NCI-H1417 treated with DMSO at 0.1 percent for 48 hours (cell line): ENCODE measurements around the gene ENGASE.

Source experiments
- DNase-seq: peaks from one replicate; lab custom pipeline; 2025; lab: John Stamatoyannopoulos, UW

ENGASE gene

DNA sequence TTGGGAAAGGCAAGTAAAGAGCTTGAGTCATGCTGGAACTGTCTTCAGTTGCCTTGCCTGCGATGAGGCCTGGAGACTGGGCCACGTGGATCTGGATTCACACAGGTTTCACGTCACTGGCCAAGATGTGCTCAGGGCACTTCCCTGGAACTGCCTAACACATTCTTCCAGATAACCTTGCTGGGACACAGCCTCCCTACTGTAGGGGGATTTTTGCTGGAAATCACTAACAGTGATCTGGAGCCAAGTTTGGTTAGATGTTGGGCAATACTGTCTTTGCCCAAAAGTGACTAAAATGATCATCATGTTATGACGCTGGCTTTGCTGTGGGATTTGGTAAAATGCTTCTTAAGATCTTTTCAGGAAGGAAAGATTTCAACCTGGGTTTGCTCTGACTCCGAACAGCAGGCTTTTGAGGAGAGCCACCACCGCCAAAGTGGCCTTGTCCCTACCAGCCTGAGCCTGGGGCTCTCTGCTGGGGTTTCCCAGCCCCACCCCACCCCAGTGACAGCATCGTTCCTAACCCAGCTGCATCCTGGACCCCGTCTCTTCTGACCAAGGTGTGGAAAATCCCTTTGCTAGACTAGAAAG, 36.0 kb upstream of the ENGASE start:
- DNase-seq: no peak

- DNase-seq: no peak
Observed at GRCh38 chr17:79039171-79039570, 35.5 kb upstream of the ENGASE start.

DNA sequence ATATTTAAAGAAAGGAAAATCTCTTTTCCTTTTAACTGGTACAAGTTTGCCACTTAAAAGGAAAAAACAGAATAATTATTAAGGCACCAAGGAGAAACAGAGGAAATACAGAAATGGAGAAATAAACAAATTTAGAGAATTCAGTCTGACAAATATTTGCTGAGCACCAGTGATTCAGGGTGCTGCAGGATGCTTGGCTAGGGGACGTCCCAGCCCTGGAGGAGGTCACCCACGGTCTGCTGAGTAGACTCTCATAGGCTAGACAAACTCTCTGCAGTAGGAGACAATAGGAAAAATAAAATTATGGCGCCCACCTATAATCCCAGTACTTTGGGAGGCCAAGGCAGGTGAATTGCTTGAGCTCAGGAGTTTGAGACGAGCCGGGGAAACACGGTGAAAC, 34.7 kb upstream of the ENGASE start:
- DNase-seq: no peak

DNA sequence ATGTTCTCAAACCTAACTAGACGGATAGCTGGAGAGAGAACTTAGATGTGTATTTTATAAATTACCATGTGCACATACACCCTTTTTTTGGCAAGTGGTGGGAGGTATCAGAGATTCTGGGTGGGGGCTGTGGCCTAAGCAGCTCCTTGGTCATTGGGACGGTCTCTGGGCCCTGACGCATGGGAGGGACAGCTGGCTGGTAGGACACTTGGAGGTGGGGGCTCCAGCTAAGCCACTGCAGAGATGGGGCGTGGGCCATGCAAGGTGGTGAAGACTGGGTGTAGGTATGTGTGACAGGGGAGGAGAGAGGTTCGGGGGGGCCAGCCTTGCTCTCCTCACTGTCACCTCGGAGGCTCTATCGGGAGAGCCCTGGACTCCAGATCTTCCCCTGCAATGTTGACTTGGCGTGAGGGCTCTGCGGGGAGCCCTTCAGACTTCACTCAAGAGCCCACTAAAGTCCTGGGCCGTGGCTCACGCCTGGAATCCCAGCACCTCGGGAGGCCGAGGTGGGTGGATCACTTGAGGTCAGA, 33.5 kb upstream of the ENGASE start:
- no peak for DNase-seq

- DNase-seq: no peak
Observed at GRCh38 chr17:79041723-79042420, 32.8 kb upstream of the ENGASE start.

GRCh38 chr17:79042421-79043190, 32.0 kb upstream of the ENGASE start:
- no peak for DNase-seq

DNA sequence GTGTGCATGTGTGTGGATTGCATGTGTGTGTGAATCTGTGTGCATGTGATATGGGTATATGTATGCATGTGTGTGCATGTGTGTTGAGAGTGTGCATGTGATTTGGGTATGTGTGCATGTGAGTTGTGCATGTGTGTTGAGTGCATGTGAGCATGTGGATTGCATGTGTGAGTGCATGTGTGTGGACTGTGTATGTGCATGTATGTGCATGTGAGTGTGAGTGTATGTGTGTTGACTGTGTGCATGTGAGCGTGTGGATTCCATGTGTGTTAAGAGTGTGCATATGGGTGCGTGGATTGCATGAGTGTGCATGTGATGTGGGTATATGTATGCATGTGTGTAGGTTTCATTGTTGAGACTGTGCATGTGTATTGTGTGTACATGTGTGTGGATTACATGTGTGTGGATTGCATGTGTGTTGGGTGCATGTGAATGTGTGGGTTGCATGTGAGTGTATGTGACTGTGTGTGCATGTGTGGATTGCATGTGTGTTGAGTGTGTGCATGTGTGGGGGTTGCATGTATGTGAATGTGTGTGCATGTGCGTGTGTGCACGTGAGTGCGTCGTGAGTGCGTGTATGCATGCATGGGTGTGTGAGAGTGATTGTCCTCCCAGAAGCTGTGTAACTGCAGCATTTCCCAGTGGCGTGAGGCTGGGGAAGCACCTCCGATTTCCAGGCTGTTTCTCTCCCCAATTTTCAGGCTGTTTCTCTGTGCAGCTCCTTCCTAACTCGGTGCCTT, 31.3 kb upstream of the ENGASE start:
- no peak for DNase-seq

GRCh38 chr17:79043931-79044320, 30.7 kb upstream of the ENGASE start:
- DNase-seq: no peak

GRCh38 chr17:79044462-79044861, 30.2 kb upstream of the ENGASE start:
- no peak for DNase-seq

DNA sequence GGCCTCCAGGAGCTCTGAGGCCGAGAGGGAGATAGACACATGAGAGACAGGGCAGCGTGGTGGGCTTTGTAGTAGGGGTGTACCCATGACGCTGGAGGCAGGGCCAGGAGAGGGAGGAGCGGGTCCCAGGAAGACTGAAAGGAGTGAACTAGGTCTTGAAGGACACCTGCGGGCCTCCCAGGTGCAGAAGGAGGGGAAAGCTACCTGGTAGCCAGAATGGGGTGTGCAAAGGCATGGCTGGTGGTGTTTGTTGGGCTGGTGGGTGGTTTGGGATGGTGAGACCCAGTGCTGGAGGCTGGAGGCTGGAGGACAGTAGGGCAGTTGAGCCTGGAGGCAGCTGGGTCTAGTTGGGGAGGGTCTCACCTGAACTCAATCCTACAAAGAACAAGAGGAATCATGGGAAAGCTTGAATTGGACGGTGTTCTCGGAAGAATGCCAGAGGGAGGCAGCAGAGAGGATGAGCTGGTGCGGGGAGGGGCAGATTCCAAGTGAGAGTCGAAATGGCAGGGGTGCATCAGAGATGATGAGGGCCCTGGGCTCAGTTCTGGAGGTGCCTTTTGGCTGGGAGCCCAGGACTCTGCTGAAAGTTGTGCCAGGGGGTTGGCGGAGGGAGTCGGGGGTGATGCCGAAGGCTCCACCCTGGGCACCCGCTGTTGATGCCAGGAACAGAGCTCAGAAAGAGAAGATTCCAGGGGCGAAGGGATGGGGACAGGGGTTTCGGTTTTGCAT, 29.5 kb upstream of the ENGASE start:
- no peak for DNase-seq

DNA sequence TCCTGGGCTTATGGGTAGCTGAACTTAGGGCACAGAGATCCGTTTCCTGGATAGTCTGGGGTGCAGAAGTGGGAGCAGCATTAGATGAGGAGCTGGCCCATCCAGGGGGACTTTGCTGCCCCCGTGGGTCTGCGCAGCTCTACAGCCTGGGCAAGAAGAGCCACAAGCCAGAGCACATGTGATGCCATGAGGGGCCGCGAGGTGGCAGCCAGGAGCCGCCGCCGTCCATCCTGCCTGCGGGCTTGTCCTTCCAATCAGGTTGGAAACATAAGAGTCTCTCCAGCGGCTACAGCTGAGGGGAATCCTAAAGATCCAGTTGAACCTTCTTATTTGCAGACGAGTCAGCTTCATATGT, 28.8 kb upstream of the ENGASE start:
- DNase-seq: no peak

DNA sequence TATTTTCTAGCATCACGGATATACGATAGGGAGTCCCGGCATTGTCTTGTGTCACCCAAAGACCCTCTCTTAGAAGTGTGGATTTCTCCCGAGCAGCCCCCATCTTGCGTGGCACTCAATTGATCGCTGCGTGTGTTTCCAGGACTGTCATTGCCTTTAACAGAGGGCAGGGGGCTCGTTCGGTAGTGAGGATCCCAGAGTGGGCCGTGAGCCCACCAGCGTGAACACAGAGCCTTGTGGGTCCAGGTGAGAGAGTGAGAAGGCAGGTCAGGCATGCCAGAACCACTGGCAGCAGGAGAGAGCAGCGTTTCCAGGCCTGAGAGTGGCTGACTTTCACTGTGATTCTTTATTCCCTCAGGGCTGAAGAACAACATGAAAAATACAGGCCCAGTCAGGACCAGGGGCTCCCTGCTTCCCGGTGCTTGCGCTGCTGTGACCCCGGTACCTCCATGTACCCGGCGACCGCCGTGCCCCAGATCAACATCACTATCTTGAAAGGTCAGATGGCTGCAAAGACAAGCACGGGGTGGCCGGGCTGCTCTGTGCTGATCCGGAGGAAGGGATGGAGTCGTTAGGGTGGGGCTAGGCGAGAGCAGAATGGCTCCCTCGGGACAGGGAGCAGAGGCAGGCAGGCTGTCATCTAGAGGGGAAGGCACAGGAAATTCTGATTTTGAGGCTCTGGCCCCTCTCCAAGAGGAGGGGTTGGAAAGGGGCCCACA, 28.3 kb upstream of the ENGASE start:
- DNase-seq: no peak

DNA sequence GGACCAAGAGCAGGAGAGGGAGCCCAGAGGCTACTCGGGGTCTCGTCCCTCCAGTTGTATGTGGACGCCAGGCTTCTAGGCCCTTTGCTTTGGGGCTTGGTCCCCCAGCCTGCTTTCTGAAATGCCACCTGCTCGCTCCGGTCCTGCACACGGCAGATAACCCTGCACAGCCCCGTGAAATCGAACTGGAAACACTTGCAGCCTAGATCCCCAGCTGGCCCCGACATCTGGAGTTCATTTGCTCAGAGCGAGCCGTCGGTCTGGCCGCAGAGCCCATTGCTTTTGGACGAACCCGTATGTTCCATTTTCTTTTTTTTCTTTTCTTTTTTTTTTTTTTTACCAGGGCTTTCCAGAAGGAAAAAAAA, 27.7 kb upstream of the ENGASE start:
- DNase-seq: no peak

DNA sequence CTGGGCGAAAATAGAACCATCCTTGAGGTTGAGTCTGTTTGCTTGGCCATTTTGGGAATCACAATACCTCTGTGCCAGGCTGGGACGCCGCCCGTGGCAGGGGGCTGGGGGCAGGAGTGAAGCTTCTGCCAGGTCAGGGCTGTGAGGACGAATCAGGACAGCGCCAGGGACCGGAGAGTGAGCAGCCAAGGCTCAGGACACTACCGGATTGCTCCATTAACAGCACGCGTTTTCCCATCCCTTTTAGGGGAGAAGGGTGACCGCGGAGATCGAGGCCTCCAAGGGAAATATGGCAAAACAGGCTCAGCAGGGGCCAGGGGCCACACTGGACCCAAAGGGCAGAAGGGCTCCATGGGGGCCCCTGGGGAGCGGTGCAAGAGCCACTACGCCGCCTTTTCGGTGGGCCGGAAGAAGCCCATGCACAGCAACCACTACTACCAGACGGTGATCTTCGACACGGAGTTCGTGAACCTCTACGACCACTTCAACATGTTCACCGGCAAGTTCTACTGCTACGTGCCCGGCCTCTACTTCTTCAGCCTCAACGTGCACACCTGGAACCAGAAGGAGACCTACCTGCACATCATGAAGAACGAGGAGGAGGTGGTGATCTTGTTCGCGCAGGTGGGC, 27.2 kb upstream of the ENGASE start:
- no peak for DNase-seq

GRCh38 chr17:79047923-79048825, 26.4 kb upstream of the ENGASE start:
- no peak for DNase-seq

- DNase-seq: no peak
Observed at GRCh38 chr17:79048826-79049755, 25.5 kb upstream of the ENGASE start.

GRCh38 chr17:79049821-79050220, 24.8 kb upstream of the ENGASE start:
- DNase-seq: no peak

- no peak for DNase-seq
Observed at GRCh38 chr17:79050551-79050950, 24.1 kb upstream of the ENGASE start.

DNA sequence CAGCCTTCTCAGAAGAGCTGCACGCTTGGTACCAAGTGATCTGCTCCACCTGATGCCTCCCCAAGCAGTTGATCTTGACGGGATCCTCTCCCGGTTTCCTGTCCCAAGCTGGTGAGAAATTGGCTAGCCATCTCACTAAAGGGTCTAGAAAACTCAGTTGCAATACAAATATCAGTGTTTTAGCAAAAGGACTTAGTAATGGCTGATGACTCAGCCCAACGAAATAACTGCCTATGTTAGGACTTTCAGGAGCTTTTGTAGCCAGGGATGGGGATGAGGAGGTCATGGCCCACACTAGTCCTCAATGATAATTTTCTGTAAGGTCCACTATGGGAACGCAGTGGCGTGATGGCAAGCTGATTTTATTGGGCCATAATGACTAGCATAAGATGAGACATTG, 23.3 kb upstream of the ENGASE start:
- DNase-seq: no peak
